IPS-11a (cell line): Measurements from ENCODE around the gene DUSP11.
"Not testable (repeated sequence)": the region's sequence is repeated elsewhere in the genome, so short reads cannot be mapped to it uniquely, and the experiment has no call there.

Source experiments
- H3K4me3 ChIP-seq: one replicate; pipeline ENCODE4 v1.5.1; 2013; ENCODE audit warnings: low read depth, low read length, control low read depth

DUSP11 gene

GRCh38 chr2:73779467-73780236, at the start of gene DUSP11:
TSS of gene DUSP11 (minus strand) at chr2:73780103. CDS start at chr2:73779974, 129 bp downstream.
- peak within 1 kb of the TSS; percentile 95 for H3K4me3 ChIP-seq

- peak within 1 kb of the TSS; percentile 89 for H3K4me3 ChIP-seq
Measured at GRCh38 chr2:73828818-73829570, 49.1 kb upstream of the DUSP11 start, which contains the start of gene STAMBP. TSS of gene STAMBP (plus strand) at chr2:73828961. CDS start at chr2:73830857, 1,896 bp downstream.

GRCh38 chr2:73828389-73828817, 48.5 kb upstream of the DUSP11 start:
- H3K4me3 ChIP-seq = peak overlapping the region; percentile 37

GRCh38 chr2:73827660-73828388, 47.9 kb upstream of the DUSP11 start:
- H3K4me3 ChIP-seq = no peak overlapping the region

- H3K4me3 ChIP-seq = no peak overlapping the region
Measured at GRCh38 chr2:73827018-73827417, 47.1 kb upstream of the DUSP11 start.

GRCh38 chr2:73825408-73825807, 45.5 kb upstream of the DUSP11 start:
- H3K4me3 ChIP-seq = no peak overlapping the region

- no peak overlapping the region for H3K4me3 ChIP-seq
Measured at GRCh38 chr2:73823916-73824523, 44.1 kb upstream of the DUSP11 start.

- no peak overlapping the region for H3K4me3 ChIP-seq
Measured at GRCh38 chr2:73823416-73823815, 43.5 kb upstream of the DUSP11 start.

- no peak overlapping the region for H3K4me3 ChIP-seq
Measured at GRCh38 chr2:73822991-73823390, 43.1 kb upstream of the DUSP11 start.

GRCh38 chr2:73822276-73822675, 42.4 kb upstream of the DUSP11 start:
- no peak overlapping the region for H3K4me3 ChIP-seq

GRCh38 chr2:73821669-73822068, 41.8 kb upstream of the DUSP11 start:
- no peak overlapping the region for H3K4me3 ChIP-seq

- no peak overlapping the region for H3K4me3 ChIP-seq
Measured at GRCh38 chr2:73821227-73821626, 41.3 kb upstream of the DUSP11 start.

GRCh38 chr2:73818296-73818695, 38.4 kb upstream of the DUSP11 start:
- no peak overlapping the region for H3K4me3 ChIP-seq

GRCh38 chr2:73812635-73813034, 32.7 kb upstream of the DUSP11 start:
- H3K4me3 ChIP-seq = no peak overlapping the region

- H3K4me3 ChIP-seq = no peak overlapping the region
Measured at GRCh38 chr2:73811878-73812277, 32.0 kb upstream of the DUSP11 start.

- not testable (repeated sequence) for H3K4me3 ChIP-seq
Measured at GRCh38 chr2:73783883-73784282, 4.0 kb upstream of the DUSP11 start, which contains the start of gene C2orf78. TSS of gene C2orf78 (plus strand) at chr2:73784183. CDS start at chr2:73784310, 127 bp downstream.

- not testable (repeated sequence) for H3K4me3 ChIP-seq
Measured at GRCh38 chr2:73783402-73783801, 3.5 kb upstream of the DUSP11 start.

- H3K4me3 ChIP-seq = no peak overlapping the region
Measured at GRCh38 chr2:73780237-73780582, 307 bp upstream of the DUSP11 start.

- peak overlapping the region; percentile 95 for H3K4me3 ChIP-seq
Measured at GRCh38 chr2:73778867-73779466, 936 bp downstream of the DUSP11 start.

GRCh38 chr2:73776869-73777519, 2.9 kb downstream of the DUSP11 start:
- H3K4me3 ChIP-seq = no peak overlapping the region
